Lung (tissue), 12 donors: ENCODE measurements around the gene SLC6A18. TPM values are rescaled to one million over a fixed set of nuclear protein-coding genes. Genes with fewer than 3 reads are reported as not detected.

ENCODE experiments used
- ATAC-seq: fragments of 200-7000 bp; cut with Tn5 transposase; one replicate; pipeline ENCODE4 v1.9.1; 2020; ENCODE audit warnings: moderate number of reproducible peaks; ENCODE audit not compliant: insufficient read depth, low FRiP score
- DNase-seq, 3 donors: peaks; one replicate each; pipeline ENCODE4 v3.0.0-alpha.2; 2013 to 2017
- H3K27ac ChIP-seq, 2 donors: one replicate each; pipeline ENCODE4 v1.5.1; 2013; ENCODE audit warnings: mild to moderate bottlenecking in 2 of 2, moderate library complexity in 2 of 2, control low read depth in 1 of 2, inconsistent platforms in 1 of 2, low read depth in 1 of 2, low read length in 1 of 2
- H3K27me3 ChIP-seq, 3 donors: one replicate each; pipeline ENCODE4 v1.5.1; 2013; ENCODE audit warnings: low read length in 2 of 3; ENCODE audit not compliant: control insufficient read depth in 3 of 3, insufficient read depth in 3 of 3
- H3K36me3 ChIP-seq, 4 donors: one replicate each; pipeline ENCODE4 v1.5.1; 2013; ENCODE audit warnings: low read length in 4 of 4, mild to moderate bottlenecking in 1 of 4, moderate library complexity in 1 of 4; ENCODE audit not compliant: control insufficient read depth in 4 of 4, insufficient read depth in 4 of 4
- H3K4me1 ChIP-seq, 5 donors: one replicate each; pipeline ENCODE4 v1.5.1; 2013; ENCODE audit warnings: low read length in 5 of 5, mild to moderate bottlenecking in 2 of 5, moderate library complexity in 1 of 5; ENCODE audit not compliant: control insufficient read depth in 5 of 5, insufficient read depth in 5 of 5
- H3K4me3 ChIP-seq: one replicate; pipeline ENCODE4 v1.5.1; 2013; ENCODE audit warnings: mild to moderate bottlenecking, control low read depth, moderate library complexity
- H3K9ac ChIP-seq, 2 donors: one replicate each; pipeline ENCODE4 v1.5.1; 2013; ENCODE audit warnings: low read length in 2 of 2, control low read depth in 1 of 2; ENCODE audit not compliant: insufficient read depth in 1 of 2
- H3K9me3 ChIP-seq, 4 donors: one replicate each; pipeline ENCODE4 v1.5.1; 2013; ENCODE audit warnings: low read length in 3 of 4, mild to moderate bottlenecking in 1 of 4, moderate library complexity in 1 of 4; ENCODE audit not compliant: control insufficient read depth in 4 of 4, insufficient read depth in 3 of 4
- WGBS, 2 donors: extraction: QIAGEN DNeasy Blood & Tissue Kit; methylation state at CpG; one replicate each; pipeline ENCODE4 v1.1.7; 2013; 5-methylcytosine and 5-hydroxymethylcytosine counted together
- polyA plus RNA-seq, 2 donors: library from polyadenylated mRNA; stranded (reverse); fragments of 200-250 nt; gene quantifications; one replicate each; pipeline ENCODE4 v1.2.1, GENCODE V29; 2013
- total RNA-seq, 2 donors: library from RNA; depleted of rRNA in 1 of 2; stranded (reverse); fragments of >200 nt in 1 of 2; gene quantifications; one replicate each; pipeline ENCODE4 v1.2.1, GENCODE V29; 2014 to 2021
- TF ChIP-seq, protein P1 (sequence below): IDR thresholded peaks from 2 replicates; pipeline ENCODE4 v1.5.1; 2012; ENCODE audit warnings: mild to moderate bottlenecking; ENCODE audit errors: control extremely low read depth, extremely low read depth
- donor health status: control.
- donor health status: control.
- donor health status: Bipolar disorder and iron deficiency.
- donor health status: healthy.
- donor health status: DM: yes; HTN: yes; CAD: no.

Gene SLC6A18
- total and polyA plus RNA-seq, 4 donors = not detected

DNA sequence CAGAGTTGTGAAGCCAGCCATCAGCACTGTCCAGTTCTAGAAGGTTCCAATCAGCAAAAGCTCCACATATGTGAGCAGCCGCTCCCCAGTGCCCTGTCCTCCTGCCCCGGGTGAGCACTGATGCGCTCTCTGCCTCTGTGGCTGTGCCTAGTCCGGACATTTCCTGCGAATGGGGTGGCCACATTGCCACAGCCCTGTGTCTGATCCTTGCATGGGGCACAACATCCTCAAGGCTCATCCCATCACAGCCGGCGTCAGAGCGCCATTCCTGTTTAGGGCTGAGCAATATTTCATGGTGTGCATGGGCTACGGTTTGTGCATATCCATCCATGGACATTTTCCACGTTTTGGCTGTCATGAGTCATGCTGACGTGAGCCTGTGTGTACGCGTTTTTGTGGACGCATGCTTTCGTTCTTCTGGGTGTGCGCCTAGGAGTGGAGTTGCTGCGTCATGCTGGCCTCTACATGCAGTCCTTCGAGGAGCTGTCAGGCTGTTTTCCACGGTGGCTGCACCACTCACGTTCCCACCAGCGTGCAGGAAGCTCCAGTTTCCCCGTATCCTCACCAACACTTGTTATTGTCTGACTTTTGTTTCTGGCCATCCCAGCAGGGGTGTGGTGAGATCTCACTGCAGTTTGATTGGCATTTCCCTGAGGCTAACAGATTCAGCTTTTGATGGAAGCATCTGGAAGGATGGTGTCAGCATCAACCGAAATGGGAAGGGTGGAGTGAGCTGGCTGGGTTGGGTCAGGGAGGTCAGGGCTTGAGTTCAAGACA lies 9.7 kb upstream of the SLC6A18 start:
- WGBS, 2 donors = 93 to 94% methylated on average over 23 of the region's 23 CpGs
- Histone ChIP-seq H3K4me3 (no peak overlapping the region), H3K9me3 (peaks cover 0 to 8% (median 0%) of the 10 kb centered on the region in 4 donors), H3K27ac (no peak overlapping the region), H3K36me3 (no peaks in the 10 kb centered on the region), H3K9ac (no peak overlapping the region), H3K27me3 (no peaks in the 10 kb centered on the region), H3K4me1 (no peaks in the 10 kb centered on the region)
- DNase-seq (no peak), ATAC-seq (no peak)
- TF ChIP-seq, protein P1, sequence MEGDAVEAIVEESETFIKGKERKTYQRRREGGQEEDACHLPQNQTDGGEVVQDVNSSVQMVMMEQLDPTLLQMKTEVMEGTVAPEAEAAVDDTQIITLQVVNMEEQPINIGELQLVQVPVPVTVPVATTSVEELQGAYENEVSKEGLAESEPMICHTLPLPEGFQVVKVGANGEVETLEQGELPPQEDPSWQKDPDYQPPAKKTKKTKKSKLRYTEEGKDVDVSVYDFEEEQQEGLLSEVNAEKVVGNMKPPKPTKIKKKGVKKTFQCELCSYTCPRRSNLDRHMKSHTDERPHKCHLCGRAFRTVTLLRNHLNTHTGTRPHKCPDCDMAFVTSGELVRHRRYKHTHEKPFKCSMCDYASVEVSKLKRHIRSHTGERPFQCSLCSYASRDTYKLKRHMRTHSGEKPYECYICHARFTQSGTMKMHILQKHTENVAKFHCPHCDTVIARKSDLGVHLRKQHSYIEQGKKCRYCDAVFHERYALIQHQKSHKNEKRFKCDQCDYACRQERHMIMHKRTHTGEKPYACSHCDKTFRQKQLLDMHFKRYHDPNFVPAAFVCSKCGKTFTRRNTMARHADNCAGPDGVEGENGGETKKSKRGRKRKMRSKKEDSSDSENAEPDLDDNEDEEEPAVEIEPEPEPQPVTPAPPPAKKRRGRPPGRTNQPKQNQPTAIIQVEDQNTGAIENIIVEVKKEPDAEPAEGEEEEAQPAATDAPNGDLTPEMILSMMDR = no peak

DNA sequence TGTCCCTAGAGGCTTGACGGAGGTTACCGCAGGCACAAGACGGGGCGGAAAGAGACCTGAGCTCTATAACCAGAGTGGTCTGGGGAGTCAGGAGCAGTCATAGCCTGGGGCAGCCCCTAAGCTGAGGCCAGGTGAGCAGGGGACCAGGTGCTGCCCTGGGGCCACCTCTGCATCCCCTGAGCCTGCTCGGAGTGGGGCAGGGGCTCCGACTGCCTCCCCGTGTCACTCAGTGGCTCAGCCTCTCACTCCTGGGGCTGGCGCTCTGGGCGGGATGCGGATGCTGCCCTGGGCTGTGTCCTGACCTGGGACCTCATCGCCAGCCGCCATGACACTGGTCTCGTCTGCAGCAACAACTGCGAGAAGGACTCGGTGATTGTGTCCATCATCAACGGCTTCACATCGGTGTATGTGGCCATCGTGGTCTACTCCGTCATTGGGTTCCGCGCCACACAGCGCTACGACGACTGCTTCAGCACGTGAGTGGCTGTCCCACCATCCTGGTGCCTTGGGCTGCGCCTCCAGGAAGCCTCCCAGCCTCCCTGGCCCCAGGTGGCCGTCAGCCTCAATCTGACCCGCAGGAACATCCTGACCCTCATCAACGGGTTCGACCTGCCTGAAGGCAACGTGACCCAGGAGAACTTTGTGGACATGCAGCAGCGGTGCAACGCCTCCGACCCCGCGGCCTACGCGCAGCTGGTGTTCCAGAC lies 8.8 kb upstream of the SLC6A18 start:
- H3K4me3 ChIP-seq = no peak overlapping the region
- TF ChIP-seq, protein P1 = no peak
- ATAC-seq (no peak), DNase-seq (no peak)
- H3K27me3 ChIP-seq = no peaks in the 10 kb centered on the region
- no peak overlapping the region for H3K27ac ChIP-seq
- peaks cover 0 to 8% (median 0%) of the 10 kb centered on the region in 4 donors for H3K9me3 ChIP-seq
- no peaks in the 10 kb centered on the region for H3K4me1 ChIP-seq
- 92% methylated on average over 38 of the region's 38 CpGs for WGBS, 2 donors
- H3K36me3 ChIP-seq = no peaks in the 10 kb centered on the region
- no peak overlapping the region for H3K9ac ChIP-seq

DNA sequence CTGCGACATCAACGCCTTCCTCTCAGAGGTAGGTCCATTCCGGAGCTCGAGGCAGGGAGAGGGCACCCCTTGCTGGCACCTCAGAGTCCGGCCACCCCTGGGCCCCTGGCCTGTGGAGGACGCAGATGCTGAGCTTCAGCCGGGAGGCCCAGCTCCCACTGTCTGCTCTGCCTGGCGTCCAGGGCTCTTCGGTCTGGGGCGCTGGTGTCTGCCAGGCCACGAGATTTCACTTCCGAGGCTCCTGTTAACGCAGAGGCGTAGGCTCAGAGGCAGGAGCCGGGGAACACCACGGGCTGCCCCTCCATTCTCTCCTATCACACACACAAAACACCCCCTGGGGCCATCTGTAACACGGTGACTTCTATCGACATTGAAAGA lies 8.3 kb upstream of the SLC6A18 start:
- Histone ChIP-seq H3K27ac (no peak overlapping the region), H3K9me3 (peaks cover 0 to 8% (median 0%) of the 10 kb centered on the region in 4 donors), H3K4me1 (no peaks in the 10 kb centered on the region), H3K9ac (no peak overlapping the region), H3K36me3 (no peaks in the 10 kb centered on the region), H3K4me3 (no peak overlapping the region), H3K27me3 (no peaks in the 10 kb centered on the region)
- no peak for DNase-seq
- TF ChIP-seq, protein P1 = no peak
- 88 to 90% methylated on average over 18 of the region's 18 CpGs for WGBS, 2 donors
- no peak for ATAC-seq
